CD4-positive, alpha-beta T cell treated with Interleukin-10 for 1 hour (primary cell): ENCODE results near the gene SLAMF7.
"Not testable (repeated sequence)": the region's sequence is repeated elsewhere in the genome, so short reads cannot be mapped to it uniquely, and the experiment has no call there.

Experiments used
- DNase-seq: peaks from one replicate; pipeline ENCODE4 v3.0.0-alpha.2; 2020

The SLAMF7 gene

GRCh38 chr1:160778976-160779375 lies 39.9 kb downstream of the SLAMF7 start:
- DNase-seq: no peak

DNA sequence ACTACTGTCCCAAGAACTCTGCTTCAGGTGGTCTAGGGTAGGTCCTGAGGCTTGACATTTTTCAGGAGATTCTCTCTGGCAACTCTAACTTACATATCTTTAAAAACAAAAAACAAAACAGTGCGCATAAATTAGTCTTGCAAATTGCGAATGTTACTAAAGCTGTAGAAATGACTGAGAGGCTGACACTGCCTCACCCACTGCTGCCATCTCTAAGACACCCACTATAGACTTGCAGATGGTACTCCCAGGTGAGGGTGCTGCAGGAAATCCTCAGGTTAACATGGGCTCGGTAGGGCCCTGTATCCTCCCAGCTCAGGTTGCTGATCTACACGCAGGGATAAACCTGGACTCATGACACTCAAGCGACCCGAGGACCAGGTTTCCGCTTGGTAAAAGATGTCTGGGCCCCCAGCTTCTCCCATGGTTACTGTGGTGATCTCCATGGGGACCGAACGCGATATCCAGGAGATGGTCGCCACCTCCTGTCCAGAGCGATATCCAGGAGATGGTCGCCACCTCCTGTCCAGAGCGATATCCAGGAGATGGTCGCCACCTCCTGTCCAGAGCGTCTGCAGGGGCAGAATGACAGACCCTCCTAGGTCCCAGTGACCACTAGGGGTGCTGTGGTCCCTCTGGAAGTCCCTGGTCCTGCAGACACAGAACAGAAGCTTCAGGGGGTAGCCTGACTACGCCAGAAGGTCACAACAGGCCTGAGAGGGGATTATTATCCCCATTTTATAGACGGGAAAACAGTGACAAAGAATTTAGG lies 40.8 kb downstream of the SLAMF7 start:
- peak; percentile 51 for DNase-seq

DNA sequence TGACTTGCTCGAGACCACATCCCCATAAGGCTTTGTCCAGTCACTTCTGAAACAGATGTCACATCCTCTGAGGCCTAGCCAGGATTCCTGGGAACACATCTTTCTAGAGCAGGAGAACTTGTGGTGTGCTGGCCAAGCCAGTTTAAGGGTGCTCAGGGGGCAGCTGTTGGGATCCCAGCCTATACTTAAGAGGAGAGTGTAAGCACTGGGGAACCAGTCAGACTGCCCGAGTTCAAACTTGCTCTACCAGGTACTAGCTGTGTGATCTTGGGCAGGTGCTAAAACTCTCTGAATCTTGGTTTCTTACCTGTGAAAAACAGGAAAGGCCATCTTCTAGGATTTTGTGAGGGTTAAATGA lies 41.3 kb downstream of the SLAMF7 start:
- no peak for DNase-seq

GRCh38 chr1:160781186-160781766 lies 42.2 kb downstream of the SLAMF7 start:
- no peak for DNase-seq

DNA sequence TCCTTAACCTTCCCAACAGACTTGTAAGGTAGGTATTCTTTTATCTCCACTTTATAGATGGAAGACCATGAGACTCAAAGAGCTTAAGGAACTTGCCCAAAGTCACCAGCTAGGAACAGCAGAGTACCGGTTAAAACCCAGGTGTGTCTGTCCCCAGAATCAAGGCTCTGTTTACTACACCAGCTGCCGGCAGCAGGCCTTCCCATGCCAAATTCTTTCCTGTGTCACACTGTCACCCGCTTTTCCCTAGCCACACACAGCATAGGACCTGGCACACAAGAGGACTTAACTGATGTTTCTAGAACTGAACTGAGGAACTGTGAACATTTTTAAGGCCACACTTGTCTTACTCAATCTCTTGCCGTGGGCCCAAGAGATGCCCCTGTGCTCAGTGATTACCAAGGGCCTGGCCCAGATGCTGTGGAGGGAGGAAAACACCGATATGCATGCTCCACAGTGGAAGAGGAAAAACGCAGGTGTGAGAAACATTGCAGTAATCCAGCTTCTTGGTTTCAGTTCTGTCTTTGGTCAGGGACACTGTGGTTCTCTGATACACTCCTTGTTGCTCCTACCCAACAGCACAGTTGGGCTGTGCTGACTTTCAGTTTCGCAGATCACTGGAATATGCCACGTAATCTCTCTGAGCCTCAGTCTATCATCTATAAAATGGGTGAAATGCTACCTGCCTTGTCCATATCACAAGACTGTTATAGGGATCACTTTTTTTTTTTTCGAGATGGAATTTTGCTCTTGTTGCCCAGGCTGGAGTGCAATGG lies 43.1 kb downstream of the SLAMF7 start:
- peak; percentile 50 for DNase-seq

DNA sequence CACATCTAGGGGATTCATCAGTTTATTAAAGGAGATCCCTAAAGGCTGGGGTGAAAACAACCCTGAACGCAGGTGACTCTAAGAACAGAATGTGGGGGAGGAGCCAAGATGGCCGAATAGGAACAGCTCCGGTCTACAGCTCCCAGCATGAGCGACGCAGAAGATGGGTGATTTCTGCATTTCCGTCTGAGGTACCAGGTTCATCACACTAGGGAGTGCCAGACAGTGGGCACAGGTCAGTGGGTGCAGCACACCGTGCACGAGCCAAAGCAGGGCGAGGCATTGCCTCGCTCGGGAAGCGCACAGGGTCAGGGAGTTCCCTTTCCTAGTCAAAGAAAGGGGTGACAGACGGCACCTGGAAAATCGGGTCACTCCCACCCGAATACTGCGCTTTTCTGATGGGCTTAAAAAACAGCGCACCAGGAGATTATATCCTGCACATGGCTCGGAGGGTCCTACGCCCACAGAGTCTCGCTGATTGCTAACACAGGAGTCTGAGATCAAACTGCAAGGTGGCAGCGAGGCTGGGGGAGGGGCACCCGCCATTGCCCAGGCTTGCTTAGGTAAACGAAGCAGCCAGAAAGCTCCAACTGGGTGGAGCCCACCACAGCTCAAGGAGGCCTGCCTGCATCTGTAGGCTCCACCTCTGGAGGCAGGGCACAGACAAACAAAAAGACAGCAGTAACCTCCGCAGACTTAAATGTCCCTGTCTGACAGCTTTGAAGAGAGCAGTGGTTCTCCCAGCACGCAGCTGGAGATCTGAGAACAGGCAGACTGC lies 44.1 kb downstream of the SLAMF7 start:
- not testable (repeated sequence) for DNase-seq

GRCh38 chr1:160789051-160789701 lies 50.1 kb downstream of the SLAMF7 start:
- DNase-seq: no peak

GRCh38 chr1:160789702-160790611 lies 50.9 kb downstream of the SLAMF7 start:
- DNase-seq: no peak

GRCh38 chr1:160794376-160794775 lies 55.3 kb downstream of the SLAMF7 start:
- no peak for DNase-seq

DNA sequence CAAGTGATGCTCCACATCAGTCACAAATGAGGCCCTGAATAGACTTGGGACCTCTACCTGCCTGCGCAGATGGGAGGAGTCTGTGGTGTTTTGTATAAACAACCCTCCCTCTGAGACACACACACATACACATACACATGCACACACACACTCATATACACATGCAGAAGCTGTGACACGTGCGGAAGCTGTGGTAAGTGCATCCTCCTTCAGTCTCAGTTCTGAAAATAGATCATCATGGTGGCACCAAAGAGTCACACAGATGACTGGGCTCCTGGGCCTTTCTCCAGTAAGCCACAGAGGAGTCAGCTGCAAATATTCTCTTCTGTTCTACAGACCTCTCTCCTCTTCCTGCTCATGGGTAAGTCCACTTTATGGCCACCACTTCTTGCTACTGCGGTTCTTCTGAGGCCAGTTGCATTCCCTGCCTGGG lies 56.9 kb downstream of the SLAMF7 start, which contains the start of gene LY9:
Gene LY9 (plus strand): TSS at position 224 of the 433 bp plus-strand sequence. CDS start 14 bp downstream, at position 238.
- peak; percentile 93 for DNase-seq

DNA sequence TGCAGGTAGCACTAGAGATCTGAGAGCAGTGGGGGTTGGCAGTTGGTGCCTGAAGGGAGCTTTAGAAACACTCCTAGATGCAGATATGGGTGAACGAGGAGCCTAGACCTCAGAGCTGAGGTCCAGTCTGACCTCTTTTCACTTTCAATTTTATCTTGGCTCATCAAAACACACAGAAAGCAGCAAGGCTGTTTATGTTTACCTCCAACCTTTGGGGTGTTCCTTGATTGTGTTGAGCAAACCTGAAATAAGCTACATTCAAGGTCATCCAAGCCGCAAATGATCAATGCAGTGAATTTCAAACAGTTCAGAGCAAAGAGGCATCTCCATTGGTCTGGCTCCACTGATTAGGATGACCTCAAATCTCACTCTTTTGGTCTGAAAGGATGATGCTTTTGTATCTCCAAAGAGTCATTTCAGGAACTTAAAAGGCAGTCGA lies 58.2 kb downstream of the SLAMF7 start:
- DNase-seq: no peak

DNA sequence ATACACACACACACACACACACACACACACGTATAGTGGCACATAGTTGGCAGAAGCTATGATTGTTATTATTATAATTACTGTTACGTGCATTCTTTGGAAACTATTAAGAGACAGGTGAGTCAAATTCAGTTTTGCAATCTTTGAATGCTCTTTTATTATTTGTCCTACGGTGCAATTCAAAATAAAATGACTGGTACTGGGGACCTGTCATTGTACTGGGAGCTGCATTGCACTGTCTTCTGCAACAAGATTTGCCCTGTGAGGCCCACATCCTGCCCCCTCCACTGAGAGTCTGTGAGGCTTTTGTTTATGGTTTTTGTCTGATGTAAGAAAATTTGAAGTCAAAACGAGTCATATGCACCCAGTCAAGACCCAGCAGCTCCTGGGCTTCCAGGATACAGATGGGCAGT lies 58.8 kb downstream of the SLAMF7 start:
- DNase-seq: peak; percentile 68

DNA sequence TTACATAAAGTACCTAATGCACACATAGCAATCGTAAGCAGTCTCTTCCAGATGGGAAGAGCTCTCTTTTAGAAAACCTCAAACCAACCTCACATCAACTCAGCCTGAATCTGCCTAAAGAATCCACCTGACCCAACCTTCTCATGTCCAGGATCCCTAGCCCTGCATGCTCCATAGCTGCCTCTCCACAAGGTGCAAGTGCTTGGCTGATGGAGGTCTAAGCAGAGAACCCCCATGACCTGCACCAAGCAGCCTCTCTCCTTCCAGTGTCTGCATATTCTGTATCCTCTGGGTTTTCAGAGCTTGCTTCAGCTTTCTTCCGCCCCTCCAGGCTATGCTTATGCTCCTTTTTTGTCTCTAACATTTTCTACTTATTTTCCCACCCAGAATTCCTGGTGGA lies 59.4 kb downstream of the SLAMF7 start:
- no peak for DNase-seq

- no peak for DNase-seq
These were observed 60.6 kb downstream of the SLAMF7 start for GRCh38 chr1:160799641-160800040.

- no peak for DNase-seq
These were observed 61.1 kb downstream of the SLAMF7 start for GRCh38 chr1:160800142-160800541.

DNA sequence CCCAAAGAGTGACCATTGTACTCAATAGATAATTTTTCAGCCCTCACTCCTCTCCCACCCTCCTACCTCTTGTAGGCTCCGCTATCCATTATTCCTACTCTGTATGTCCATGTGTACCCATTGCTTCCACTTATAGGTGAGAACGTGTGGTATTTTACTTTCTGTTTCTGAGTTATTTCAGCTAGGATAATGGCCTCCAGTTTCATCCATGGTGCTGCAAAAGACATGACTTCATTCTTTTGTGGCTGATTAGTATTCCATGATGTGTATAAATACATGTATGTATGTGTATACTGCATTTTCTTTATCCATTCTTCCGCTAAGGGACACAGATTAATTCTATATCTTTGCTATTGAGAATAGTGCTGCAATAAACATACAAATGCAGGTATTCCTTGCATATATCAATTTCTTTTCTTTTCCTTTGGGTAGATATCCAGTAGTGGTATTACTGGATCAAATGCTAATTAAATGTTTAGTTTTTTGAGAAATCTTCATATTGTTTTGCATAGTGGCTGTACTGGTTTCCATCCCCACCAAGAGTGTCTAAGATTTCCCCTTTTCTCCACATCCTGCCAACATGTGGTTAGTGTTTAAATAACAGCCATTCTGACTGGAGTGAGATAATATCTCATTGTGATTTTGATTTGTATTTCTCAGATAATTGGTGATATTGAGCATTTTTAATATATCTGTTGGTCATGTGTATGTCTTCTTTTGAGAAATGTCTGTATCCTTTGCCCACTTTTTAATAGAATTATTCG lies 61.8 kb downstream of the SLAMF7 start:
- DNase-seq: peak; percentile 55

GRCh38 chr1:160801836-160802580 lies 63.0 kb downstream of the SLAMF7 start:
- DNase-seq: no peak
